Fibroblast of mammary gland (primary cell): Measurements from ENCODE around the gene FAM222B.

ENCODE experiments used
- DNase-seq: peaks from one replicate; pipeline ENCODE4 v3.0.0-alpha.2; 2010; ENCODE audit warnings: low read depth
- H3K4me3 ChIP-seq: 2 replicates; pipeline ENCODE4 v1.5.1; 2011; ENCODE audit warnings: low read depth, mild to moderate bottlenecking, low read length, moderate library complexity; ENCODE audit not compliant: control insufficient read depth
- TF ChIP-seq, protein P1 (sequence below): conservative IDR thresholded peaks from 2 replicates; pipeline ENCODE4 v1.5.1; 2011; ENCODE audit warnings: low read depth, low read length, inconsistent platforms; ENCODE audit not compliant: control insufficient read depth, insufficient read depth

FAM222B gene

DNA sequence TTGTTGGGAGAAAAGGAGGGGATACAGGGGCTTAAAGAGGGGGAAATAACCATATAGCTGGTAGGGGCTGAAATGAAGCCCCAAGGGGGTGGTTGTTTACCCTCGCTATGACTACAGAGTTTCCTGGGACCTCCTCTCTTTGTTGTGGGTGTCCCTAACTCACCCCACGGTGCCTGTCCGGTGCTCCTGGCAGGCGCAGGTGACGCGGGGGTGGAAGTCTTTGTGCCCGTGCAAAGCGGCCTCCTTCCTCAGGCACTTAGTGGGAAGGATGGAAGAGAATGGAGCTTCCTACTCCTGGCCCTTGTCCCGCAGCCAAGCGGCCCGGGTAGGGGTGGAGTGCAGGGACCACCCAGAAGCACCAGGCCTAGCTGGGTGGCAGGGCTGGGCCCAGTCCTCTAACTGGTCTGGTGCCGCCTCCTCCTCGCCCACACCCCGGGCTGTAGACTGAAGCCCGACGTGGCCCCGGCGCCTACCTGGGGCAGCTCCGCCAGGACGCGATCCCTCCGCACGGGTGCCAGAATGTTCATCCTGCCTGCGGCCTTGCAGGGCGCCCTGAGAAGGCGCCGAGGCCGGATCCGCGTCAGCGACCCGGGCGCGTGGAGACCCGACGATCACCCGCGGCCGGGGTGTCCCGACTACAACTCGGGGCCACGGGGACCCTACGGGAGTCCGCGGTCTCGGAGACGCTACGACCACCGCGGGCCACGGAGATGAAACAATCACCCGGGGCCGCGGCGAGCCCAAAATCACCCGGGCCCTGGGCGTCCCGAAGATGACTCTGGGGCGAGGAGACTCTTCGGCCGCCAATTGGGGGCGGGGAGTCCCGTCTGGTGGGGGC lies 125.6 kb downstream of the FAM222B start:
- DNase-seq, result peak; percentile 38
- H3K4me3 ChIP-seq, result peak overlapping the region; percentile 68
- TF ChIP-seq, protein P1, sequence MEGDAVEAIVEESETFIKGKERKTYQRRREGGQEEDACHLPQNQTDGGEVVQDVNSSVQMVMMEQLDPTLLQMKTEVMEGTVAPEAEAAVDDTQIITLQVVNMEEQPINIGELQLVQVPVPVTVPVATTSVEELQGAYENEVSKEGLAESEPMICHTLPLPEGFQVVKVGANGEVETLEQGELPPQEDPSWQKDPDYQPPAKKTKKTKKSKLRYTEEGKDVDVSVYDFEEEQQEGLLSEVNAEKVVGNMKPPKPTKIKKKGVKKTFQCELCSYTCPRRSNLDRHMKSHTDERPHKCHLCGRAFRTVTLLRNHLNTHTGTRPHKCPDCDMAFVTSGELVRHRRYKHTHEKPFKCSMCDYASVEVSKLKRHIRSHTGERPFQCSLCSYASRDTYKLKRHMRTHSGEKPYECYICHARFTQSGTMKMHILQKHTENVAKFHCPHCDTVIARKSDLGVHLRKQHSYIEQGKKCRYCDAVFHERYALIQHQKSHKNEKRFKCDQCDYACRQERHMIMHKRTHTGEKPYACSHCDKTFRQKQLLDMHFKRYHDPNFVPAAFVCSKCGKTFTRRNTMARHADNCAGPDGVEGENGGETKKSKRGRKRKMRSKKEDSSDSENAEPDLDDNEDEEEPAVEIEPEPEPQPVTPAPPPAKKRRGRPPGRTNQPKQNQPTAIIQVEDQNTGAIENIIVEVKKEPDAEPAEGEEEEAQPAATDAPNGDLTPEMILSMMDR, result no peak

DNA sequence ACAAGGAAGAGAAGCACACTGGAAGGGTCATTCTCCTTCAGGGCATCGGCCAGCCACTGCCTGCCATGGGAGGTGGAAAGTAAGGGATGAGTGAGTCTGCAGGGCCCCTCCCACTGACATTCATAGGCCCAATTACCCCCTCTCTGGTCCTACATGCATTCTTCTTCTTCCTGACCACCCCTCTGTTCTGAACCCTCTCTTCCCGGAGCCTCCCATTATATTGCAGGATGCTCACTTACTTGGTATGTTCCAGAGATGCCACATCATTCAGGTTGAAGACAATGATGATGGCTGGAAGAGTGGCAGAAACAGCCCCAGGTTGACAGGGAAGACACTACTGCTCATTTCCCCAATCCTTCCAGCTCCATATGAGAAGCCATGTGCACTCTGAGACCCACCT lies 127.4 kb downstream of the FAM222B start:
- DNase-seq, result no peak
- TF ChIP-seq, protein P1, result no peak
- H3K4me3 ChIP-seq, result no peak overlapping the region

DNA sequence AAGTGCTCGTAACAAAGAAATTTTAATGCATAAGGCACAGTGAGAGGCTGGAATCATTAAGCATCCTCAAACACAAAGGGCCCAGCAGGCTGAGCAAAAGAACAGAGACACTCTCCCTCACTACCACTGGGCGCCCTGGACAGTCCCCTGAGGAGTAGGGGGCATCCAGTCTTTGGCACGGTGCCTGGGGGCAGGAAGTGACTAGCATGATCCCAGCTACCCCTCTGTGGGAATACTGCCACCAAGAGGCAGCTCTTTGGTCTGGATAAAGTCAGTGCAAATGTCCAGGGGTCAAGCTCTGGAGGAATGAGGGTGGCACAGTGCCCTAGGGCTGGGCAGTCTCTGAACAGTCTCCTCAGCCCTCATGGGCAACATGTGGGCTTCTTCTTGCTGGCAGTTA lies 128.3 kb downstream of the FAM222B start:
- H3K4me3 ChIP-seq, result no peak overlapping the region

DNA sequence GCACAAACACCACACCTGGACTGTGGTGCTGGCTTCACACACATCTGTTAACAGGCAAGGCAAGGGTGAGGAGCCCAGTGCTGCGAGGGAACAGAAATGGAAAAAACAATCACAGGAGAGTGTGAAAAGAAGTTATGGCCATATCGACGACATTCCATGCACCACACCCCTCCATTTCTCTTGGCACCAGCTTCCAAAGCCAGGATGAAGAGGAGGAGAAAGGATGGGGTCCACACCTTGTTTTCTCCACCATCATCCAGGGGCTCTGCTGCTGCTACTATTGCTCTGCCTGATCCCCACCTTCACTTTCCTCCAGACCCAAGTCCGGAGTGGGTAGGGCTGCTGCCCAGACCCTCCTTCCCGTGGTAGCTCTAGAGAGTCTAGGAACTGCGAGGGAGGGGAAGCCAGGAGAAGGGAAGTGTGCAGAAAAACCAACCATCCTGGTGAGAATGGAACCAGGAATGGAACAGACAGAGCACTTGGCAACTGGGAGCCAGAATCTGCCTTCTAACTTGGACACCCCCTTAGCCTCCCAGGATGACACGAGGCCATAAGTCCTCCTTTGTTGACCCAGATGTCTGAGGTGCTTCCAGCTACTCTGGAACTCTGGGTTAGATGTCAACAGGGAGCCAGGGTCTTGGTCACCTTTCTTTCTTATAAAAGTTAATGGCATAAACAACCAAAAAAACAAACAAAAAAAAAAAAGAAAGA lies 129.7 kb downstream of the FAM222B start:
- H3K4me3 ChIP-seq, result no peak overlapping the region
- TF ChIP-seq, protein P1, result no peak
- DNase-seq, result no peak

More for the DNA sequence above, 128.3 kb downstream of the FAM222B start:
- DNase-seq, result no peak
- TF ChIP-seq, protein P1, result no peak

DNA sequence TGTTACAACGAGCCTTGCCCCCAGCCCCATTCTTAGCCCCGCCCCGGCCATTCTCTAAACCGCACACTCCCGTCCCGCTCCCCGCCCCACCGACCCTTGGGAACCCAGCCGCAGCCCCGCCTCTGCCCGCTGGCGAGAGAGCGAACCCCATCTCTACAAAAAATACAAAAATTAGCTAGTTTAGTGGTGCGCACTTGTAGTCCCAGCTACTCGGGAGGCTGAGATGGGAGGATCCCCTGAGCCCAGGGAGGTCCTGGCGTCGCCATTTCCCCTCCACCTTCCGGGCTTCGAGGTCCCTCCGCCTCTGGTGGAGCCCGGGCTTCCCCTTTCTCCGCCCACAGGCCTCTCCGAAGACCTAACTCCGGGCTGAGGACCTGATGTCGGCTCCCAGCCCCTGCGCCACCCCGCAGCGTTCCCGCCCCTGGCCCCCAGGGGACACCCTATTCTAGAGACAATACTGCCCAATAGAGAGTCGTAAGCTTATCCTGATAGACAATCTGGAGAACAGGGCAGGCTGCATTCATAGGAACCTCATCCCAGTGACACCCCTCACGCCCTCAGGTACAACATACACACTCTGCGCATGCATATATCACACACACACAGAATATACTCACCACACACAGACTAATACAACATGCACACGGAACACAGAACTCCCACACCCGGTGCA lies 130.4 kb downstream of the FAM222B start:
- no peak for DNase-seq
- TF ChIP-seq, protein P1, result no peak
- peak overlapping the region; percentile 34 for H3K4me3 ChIP-seq

DNA sequence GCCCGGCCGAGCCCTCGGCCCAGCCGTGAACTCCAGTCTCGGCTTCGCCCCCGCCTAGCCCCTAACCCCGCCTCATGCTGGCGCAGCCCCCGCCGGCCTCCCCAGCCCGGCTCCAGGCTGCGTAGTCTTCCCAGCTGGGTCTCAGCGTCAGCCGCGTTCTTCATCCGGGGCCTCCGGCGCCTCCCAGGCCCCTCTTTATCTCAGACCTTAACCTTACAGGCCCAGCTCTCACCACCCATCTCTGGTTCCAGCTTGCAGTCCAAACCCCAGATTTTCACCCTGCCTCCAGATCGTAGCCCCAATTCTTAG lies 130.9 kb downstream of the FAM222B start, which contains the start of gene PROCA1:
TSS of gene PROCA1 (minus strand) at position 166 of the 309 bp plus-strand sequence. CDS start 228 bp downstream, outside the sequence.
- H3K4me3 ChIP-seq, result peak within 1 kb of the TSS; percentile 46
- no peak for DNase-seq
- TF ChIP-seq, protein P1, result no peak
